Parathyroid adenoma (tissue), 2 donors: ENCODE results near the gene C1QTNF12.

Experiments used
- H2AFZ ChIP-seq: fragments of 300-600 bp; sonication (generic); one replicate; pipeline ENCODE4 v1.7.0; 2017; ENCODE audit warnings: antibody characterized with exemption, mild to moderate bottlenecking
- H3K27ac ChIP-seq: fragments of 300-600 bp; sonication (generic); one replicate; pipeline ENCODE4 v1.7.0; 2017
- H3K27me3 ChIP-seq: fragments of 300-600 bp; sonication (generic); one replicate; pipeline ENCODE4 v1.7.0; 2017; ENCODE audit warnings: low read length; ENCODE audit not compliant: control insufficient read depth, insufficient read depth
- H3K36me3 ChIP-seq: fragments of 300-600 bp; sonication (generic); one replicate; pipeline ENCODE4 v1.7.0; 2017; ENCODE audit warnings: low read length; ENCODE audit not compliant: control insufficient read depth, insufficient read depth
- H3K4me1 ChIP-seq: fragments of 300-600 bp; sonication (generic); one replicate; pipeline ENCODE4 v1.7.0; 2017; ENCODE audit warnings: control low read depth
- H3K4me2 ChIP-seq: fragments of 300-600 bp; sonication (generic); one replicate; pipeline ENCODE4 v1.7.0; 2017; ENCODE audit warnings: low read length
- H3K4me3 ChIP-seq: fragments of 300-600 bp; sonication (generic); one replicate; pipeline ENCODE4 v1.7.0; 2017; ENCODE audit warnings: low read depth, low read length
- H3K79me2 ChIP-seq: fragments of 300-600 bp; sonication (generic); one replicate; pipeline ENCODE4 v1.7.0; 2017; ENCODE audit warnings: control low read depth
- H3K9ac ChIP-seq: fragments of 300-600 bp; sonication (generic); one replicate; pipeline ENCODE4 v1.7.0; 2017; ENCODE audit warnings: mild to moderate bottlenecking
- H3K9me3 ChIP-seq: fragments of 300-600 bp; sonication (generic); one replicate; pipeline ENCODE4 v1.7.0; 2017; ENCODE audit warnings: low read length; ENCODE audit not compliant: control insufficient read depth
- TF ChIP-seq, protein P1 (sequence below): fragments of 300-600 bp; sonication (generic); IDR thresholded peaks from one replicate; pipeline ENCODE4 v1.7.0; 2017; ENCODE audit warnings: antibody characterized with exemption, mild to moderate bottlenecking
- donor health status: primary hyperparathyroidism.

C1QTNF12 gene

GRCh38 chr1:1292851-1293250, 46.3 kb upstream of the C1QTNF12 start:
- Histone ChIP-seq H3K4me2 (no peak overlapping the region), H3K4me3 (no peak overlapping the region), H3K9me3 (no peaks in the 10 kb centered on the region), H3K27ac (no peak overlapping the region), H3K27me3 (no peaks in the 10 kb centered on the region), H3K79me2 (no peaks in the 10 kb centered on the region), H3K9ac (no peak overlapping the region), H2AFZ (no peak overlapping the region), H3K4me1 (no peaks in the 10 kb centered on the region), H3K36me3 (no peaks in the 10 kb centered on the region)
- TF ChIP-seq, protein P1, sequence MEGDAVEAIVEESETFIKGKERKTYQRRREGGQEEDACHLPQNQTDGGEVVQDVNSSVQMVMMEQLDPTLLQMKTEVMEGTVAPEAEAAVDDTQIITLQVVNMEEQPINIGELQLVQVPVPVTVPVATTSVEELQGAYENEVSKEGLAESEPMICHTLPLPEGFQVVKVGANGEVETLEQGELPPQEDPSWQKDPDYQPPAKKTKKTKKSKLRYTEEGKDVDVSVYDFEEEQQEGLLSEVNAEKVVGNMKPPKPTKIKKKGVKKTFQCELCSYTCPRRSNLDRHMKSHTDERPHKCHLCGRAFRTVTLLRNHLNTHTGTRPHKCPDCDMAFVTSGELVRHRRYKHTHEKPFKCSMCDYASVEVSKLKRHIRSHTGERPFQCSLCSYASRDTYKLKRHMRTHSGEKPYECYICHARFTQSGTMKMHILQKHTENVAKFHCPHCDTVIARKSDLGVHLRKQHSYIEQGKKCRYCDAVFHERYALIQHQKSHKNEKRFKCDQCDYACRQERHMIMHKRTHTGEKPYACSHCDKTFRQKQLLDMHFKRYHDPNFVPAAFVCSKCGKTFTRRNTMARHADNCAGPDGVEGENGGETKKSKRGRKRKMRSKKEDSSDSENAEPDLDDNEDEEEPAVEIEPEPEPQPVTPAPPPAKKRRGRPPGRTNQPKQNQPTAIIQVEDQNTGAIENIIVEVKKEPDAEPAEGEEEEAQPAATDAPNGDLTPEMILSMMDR: no peak

DNA sequence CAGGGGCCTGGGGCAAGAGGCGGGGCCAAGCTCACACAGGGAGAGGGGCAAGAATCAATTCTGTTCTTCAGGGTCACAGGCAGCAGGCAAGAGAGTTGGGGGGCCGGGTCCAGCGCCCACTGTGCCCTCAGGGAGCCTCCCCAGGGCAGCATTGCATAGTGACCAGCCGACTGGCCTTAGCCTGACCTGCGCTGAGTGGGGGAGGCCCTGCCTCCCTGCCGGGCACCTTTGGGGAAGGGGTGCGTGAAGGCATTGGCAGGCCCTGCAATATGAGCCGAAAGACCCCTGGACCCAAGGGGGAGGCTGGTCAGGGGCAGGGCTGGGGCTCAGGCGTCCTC, 45.9 kb upstream of the C1QTNF12 start:
- Histone ChIP-seq H3K27ac (no peak overlapping the region), H3K4me3 (no peak overlapping the region), H3K9me3 (no peaks in the 10 kb centered on the region), H3K27me3 (no peaks in the 10 kb centered on the region), H3K4me2 (no peak overlapping the region), H3K79me2 (no peaks in the 10 kb centered on the region), H3K4me1 (no peaks in the 10 kb centered on the region), H2AFZ (no peak overlapping the region), H3K36me3 (no peaks in the 10 kb centered on the region), H3K9ac (no peak overlapping the region)
- TF ChIP-seq, protein P1: no peak

DNA sequence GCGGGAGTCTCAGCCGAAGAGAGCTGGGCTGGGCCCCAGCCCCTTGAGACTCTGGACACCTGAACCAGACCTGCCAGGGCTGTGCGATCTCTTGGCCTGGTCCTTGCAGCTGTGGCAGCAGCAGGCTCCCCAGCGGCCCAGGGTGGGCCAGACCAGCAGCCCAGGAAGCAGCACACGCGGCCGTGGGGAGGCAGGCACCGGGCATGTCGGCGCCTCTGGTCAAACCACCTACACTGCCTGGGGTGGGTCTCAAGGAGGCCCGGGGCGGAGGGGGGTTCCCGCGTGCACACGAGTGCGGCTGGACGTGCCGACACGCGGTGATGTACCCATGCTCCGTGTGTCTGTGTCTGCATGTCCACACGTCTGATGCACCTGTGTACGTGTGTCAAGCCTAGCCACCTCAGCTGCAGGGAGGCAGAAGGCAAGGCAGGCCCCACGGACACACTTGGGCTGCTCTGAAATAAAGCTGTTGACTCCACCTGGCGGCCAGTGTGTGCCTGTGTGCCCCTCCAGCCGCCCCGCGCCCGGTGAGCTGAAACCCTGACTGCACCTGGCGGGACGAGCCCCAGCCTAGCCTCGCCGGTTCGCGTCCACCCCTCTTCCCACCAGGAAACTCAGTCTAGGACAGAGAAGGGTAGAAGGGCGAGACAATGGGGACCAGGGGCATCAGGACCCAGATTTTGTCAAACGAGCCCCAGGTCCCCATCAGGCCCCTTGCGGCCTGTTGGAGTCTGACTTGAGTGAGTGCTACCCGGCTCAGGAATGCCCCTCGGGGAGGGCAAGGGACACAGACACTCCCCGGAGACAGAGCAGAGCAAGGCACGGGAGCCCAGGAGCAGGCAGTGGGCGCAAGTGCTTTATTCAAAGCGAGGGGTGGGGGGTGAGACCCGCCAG, 45.3 kb upstream of the C1QTNF12 start:
- TF ChIP-seq, protein P1: peak; percentile 55
- Histone ChIP-seq H3K27ac (no peak overlapping the region), H3K9ac (no peak overlapping the region), H3K4me2 (no peak overlapping the region), H3K4me1 (no peaks in the 10 kb centered on the region), H2AFZ (no peak overlapping the region), H3K36me3 (no peaks in the 10 kb centered on the region), H3K79me2 (no peaks in the 10 kb centered on the region), H3K9me3 (no peaks in the 10 kb centered on the region), H3K4me3 (no peak overlapping the region), H3K27me3 (no peaks in the 10 kb centered on the region)

DNA sequence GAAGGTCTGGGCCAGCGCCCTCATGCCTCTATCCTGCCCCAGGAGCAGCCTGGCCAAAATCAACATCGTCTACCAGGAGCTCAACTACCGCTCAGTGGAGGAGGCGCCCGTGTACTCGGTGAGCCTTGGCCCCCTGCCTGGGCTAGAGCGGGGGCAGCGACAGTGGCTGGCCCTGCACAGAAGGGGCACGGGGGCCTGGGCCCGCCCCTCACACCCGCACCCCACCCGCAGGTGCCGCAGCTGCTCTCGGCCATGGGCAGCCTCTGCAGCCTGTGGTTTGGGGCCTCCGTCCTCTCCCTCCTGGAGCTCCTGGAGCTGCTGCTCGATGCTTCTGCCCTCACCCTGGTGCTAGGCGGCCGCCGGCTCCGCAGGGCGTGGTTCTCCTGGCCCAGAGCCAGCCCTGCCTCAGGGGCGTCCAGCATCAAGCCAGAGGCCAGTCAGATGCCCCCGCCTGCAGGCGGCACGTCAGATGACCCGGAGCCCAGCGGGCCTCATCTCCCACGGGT, 44.6 kb upstream of the C1QTNF12 start:
- Histone ChIP-seq H2AFZ (no peak overlapping the region), H3K4me1 (no peaks in the 10 kb centered on the region), H3K27ac (no peak overlapping the region), H3K79me2 (no peaks in the 10 kb centered on the region), H3K4me2 (no peak overlapping the region), H3K36me3 (no peaks in the 10 kb centered on the region), H3K4me3 (no peak overlapping the region), H3K9ac (no peak overlapping the region), H3K27me3 (no peaks in the 10 kb centered on the region), H3K9me3 (no peaks in the 10 kb centered on the region)
- TF ChIP-seq, protein P1: no peak
